SKM-1 treated with dmso at 0.1 percent for 144 hours (cell line): Measurements from ENCODE around the gene VPS39.

Experiments used
- DNase-seq: peaks from one replicate; lab custom pipeline; 2025; ENCODE audit not compliant: unreplicated experiment; lab: John Stamatoyannopoulos, UW

VPS39 gene

DNA sequence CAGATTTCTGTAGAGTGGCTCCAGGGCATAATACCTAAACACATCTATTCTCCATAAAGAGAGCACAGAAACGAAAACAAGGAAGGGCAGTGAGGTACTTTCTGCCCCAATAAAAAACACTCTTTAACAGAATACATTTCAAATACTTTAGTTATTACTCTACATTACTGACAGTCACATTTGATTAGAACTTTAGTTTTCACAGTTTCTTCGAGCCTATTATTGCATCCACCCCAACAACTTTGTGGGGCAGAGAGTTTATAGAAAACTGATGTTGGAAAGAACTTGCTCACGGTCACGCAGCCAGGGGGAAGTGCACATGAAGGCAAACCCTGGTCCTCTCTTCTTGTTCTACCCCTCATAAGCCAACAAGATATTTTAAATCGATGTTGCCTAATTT is 9.0 kb downstream of the VPS39 start:
- DNase-seq, result no peak

DNA sequence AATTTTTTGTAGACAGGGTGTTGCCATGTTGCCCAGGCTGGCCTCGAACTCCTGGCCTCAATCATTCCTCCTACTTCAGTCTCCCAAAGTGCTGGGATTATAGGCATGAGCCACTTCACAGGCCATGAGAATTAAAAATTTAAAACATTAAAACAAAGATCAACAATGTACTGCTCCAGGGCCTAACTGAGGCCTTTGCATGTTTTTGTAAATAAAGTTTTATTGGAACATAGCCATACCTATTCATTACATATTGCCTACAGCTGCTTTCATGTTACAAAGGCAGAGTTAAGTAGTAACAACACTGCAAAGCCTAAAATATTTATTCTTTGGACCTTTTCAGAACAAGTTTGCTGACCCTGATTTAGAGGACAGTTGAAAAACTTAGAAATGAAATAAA is 9.6 kb downstream of the VPS39 start:
- no peak for DNase-seq

DNA sequence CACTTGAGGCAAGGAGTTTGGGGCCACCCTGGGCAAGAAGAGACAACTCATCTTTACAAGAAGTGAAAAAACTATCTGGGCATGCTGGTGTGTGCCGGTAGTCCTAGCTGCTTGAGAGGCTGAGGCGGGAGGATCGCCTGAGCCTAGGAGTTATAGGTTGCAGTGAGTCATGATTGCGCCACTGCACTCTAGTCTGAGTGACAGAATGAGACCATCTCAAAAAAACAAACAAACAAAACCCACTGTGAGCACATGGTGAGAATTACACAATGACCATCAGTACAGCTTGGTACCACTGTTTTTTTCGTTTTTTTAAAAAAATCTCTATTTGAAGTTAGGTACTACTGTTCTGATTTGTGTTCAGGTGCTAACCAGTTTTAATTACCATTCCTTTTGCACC is 13.6 kb downstream of the VPS39 start:
- DNase-seq, result no peak

DNA sequence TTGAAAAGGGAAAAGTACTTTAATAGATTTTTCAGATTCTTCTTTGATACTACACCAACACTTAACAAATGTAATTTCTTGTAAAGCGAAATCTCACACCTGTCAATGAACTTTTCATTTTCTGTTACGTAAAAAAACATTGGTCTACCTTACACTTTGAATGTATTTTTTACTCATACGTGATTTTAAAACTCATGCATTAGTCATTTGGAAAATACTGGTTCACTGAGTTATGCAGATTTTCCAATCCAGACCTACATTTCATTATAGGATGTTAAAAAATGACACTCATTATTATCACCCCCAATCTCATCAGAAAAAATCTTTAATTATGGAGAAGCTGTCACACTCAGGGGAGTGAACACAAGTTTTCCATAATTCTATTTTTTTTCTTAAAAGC is 14.7 kb downstream of the VPS39 start:
- DNase-seq, result no peak

DNA sequence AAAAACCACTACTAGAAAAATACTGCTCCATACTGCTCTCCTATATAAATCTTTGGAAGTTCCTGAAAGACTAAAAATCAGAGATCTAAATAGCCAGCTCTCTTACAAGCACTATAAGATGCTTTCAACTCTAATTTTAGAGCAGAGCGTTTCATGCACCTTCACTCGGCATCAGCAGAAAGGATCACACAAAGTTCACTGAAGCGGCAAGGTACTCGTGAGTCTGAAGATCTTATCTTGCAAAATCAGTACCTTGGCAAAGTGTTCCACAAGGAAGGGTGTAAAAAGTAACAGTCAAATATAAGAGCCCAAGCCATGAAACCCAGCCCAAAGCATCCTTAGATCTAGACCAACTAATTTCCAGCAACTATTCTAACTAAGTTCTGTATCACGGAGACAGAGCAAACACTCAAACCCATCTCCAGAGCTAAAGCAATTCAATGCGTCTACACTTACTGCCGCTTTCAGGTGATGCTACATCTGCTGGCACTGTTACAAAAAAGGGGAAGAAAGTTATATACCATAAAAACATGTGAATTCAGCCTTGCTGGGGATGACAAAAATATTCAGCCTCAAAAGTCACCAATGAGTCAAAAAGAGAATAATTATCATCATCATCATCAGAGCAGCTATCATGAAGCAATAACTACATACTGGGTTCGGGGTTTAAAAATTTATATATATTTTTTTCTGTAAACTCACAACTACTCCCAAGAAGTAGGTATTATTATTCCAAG is 16.3 kb downstream of the VPS39 start:
- DNase-seq, result no peak

DNA sequence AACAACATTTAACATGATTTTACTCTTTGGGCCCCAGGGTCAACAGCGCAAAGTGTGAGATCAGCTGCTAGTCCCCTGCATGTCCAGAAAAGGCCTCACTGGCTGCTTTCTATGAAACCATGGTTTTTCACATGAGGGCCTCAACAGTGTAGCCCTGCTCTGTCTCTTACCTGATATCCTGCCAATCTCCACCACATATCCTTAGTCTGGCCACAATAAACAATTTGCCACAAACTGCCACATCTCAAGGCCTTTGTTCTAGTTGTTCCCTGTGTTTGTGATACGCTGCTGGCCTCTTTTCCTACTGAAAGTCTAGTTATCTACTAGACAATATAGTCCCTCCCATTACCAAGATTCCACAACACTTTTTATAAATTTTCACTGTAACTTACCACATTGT is 17.7 kb downstream of the VPS39 start:
- DNase-seq, result no peak

DNA sequence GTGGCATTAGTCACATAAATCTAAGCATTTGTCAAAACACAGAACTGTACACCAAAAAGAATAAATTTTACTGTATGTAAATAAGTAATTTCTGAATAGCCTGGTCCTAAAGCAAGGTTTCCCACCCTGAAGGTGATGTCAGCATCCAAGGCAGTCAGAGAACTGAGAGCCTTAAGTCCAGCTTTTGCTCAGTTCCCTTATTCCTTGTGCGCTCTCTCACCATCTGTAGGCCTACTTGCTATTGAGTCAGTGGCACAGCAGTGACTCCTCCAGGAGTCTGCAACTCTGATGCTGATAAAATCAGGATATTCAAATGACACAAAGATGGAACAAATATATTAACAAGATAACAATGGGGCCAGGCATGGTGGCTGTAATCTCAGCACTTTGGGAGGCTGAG is 22.3 kb downstream of the VPS39 start:
- DNase-seq, result no peak

DNA sequence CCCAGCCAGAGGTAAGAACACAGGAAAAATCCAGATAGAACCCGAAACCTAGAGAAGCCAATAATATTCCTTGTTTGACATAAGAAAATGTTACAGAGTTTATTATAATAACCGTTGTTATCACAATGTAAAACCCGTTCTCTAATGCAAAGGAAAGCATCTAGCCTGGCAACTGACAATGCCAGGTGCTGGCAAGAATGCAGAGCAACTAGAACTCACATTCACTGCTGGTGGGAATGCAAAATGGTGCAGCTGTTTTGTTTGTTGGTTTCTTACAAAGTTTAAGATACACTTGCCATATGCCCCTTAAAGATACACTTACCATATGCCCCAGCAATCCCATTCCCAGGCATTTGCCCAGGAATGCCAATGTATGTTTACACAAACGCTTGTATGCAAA is 23.4 kb downstream of the VPS39 start:
- no peak for DNase-seq

DNA sequence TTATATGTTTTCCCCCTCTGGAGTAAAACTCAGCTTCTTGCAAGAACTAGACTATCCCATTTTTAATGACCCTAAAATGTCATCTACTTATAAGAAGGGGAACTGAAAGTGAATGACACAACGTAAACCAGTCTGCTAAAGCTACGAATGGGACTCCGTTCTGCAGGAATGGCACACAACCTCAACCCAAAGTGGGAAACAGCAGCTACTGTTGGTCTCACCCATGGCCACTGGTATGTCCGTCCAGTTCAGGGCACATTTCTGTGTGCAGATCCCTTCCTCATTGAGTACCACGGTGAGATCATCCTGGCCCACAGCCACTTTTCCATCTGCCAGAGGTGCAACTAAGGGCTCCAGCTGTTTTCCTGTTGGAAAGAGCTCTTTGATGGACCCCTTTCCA is 23.8 kb downstream of the VPS39 start:
- peak; percentile 40 for DNase-seq

DNA sequence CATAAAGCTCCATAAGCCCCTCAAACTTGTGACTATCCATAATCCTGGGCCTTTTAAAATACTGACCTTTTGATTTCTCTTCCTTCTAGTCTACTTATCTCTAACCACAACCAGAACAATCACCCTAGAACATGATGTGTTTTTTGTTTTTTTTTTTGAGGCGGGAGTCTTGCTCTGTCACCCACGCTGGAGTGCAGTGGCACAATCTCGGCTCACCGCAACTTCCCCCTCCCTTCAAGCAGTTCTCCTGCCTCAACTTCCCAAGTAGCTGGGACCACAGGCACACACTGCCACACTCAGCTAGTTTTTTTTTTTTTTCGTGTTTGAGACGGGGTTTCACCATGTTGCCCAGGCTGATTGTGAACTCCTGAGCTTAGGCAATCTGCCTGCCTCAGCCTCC is 25.1 kb downstream of the VPS39 start:
- no peak for DNase-seq

DNA sequence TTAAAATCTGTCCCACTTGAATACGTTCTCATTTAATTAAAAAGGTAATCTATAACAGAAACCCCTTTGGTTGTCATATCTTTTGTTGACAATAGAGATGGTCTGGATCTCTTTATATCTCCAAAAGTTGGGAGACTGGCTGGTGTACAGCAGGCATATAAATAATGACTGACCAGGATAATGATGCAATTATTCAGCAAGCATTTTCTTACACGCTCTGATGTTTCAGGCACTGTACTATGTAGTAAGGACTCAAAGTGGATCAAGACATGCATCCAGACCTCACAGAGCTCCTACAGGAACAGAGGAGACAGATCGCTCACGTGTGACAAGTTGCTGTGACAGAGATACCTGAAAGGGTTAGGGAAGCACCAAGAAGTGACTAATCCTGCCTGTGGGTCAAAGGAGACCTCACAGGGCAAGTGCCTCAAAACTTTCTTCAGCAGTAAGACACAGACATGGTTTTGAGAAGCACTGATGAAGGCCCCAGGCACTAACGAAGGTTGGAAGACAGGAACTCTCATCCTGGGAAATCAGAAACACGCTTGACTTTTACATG is 25.7 kb downstream of the VPS39 start:
- no peak for DNase-seq

DNA sequence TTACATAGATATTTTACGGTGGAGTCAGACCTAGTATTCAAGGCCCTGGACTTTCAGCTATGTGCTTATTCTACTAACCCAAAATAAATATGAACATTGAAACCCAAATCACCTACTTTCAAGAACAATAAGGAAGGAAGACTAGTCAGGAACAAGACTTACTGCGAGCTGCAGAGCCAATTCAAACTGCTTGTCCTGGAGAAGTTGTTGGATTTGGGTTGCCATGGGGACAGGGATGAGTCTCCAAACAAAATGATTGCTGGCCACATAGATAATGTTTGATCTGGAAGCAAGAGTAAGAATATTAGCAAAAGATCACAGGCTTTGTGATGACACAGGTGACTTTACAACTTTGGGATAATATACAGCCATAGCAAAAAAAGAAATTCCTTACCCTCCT is 30.0 kb downstream of the VPS39 start:
- DNase-seq, result no peak

DNA sequence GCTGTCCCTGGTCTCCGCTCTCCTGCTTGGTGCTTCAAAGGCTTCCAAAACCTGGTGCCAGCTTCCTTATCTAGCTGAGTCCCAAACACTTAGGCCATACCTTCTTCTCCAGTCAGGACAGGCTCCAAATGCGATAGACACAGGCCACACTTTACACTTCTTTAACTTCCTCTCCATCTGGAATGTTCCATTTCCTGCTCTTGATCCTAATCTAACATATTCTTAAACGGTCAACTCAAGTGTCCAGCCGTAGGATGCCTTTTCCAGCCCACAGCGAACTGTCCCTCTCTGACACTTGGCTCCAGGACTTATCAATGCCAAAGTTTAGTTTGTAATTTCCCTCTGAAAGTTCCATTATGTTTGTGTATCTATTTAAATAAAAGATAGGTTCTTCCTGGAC is 32.4 kb downstream of the VPS39 start:
- DNase-seq, result no peak

DNA sequence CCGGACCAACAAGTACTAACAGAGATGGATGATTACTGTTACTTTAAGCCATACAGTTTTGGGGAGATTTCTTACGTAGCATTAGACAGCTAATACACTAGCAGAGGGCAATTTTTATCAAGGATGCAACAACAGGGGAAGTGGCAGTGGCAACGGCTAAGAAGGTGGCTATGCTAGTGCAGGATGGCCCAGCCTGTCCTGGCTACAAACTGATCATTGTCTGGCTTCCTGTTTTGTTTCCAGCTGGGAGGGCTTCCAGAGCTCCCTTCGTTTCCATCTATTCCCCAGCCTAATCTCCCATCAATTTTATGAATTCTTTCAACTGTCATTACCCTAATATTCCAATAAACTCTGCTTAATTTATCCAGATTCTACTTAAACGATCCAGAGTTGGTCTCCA is 35.6 kb downstream of the VPS39 start:
- no peak for DNase-seq

DNA sequence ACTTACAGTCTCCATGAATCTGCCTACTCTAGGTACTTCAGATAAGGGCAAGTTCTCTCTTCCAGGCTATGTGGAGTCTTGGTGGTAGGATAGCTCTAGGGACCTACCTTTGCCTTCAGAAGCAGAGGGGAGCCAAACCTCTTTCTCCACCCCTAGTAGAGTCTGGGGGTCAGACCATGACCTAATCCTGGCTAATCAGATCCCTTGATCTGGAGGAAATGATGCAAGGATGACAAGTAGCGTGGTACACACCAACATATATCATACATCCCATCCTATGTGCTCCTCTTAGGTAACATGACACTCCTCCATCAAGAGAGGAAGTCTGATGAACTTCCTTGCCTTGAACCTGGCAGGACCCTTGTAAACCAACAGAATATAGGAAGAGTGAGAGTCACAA is 36.3 kb downstream of the VPS39 start:
- DNase-seq, result no peak

DNA sequence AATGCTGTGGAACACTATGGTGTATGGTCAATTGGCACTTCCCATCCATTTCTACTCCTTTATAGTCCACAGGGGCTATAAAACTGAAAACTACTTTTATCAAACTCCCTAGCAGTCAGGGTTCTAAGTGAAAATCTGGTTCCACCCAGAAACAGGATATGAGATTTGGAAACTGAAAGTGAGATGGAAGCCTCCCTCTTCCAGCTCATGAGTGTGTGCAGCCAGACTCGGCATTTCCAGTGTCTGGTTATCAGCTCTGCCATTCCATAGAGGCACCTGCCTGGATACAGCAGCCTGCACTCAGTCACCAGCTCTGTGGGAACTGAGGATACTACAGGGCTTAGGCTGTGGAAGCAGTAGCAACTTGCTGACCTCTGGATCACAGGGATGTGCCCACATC is 37.0 kb downstream of the VPS39 start:
- no peak for DNase-seq

DNA sequence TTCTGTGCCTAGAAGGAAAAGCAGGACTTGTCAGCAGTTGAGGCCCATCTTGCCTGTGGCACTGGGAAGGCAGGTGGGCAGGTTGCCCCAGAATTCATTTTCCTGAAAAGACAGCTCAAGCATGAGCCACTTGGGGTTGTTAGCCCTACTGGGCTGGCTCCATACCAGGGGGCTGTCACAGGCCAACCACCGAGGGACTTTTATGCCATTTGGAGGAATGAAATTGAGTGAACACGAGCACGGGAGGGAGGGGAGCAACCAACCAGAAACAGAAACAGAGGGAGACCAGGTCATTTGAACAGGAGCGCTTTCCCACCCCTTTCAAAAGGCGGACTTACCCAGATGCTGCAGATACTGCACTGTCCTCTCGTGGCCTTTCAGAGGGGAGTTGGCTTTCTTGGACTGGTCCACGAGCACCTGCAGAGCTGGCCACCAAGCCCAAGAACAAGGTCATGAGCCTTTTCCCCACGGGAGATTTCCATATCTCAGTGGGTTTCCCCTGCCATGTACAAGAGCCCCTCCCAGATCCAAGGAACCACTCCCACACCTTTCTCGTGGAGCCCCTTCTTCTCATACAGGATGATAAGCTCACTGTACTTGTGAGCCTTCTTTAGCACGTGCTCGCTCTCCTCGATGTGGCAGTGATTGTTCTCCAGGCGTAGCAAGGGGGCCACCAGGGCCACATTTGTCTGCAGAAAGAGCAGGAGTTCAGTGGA is 41.7 kb downstream of the VPS39 start:
- no peak for DNase-seq

DNA sequence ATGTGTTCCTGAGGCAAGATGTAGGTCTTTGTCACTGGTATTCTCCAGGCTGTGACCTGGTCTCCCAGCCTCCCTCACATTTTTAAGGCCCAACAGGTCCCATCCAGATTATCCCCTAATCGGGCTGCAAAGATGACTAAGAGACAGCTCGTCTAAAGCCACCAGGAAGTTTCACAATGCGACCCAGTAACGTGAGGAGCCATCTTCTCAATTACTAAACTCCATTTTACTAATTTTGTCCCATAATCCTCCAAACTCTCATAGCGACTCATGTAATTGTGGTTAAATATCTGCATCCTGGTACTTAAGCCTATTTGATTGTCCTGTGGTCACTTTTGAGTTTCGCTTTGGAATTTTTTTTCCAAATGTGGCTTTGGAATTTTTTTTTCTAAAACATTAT is 43.0 kb downstream of the VPS39 start:
- no peak for DNase-seq

DNA sequence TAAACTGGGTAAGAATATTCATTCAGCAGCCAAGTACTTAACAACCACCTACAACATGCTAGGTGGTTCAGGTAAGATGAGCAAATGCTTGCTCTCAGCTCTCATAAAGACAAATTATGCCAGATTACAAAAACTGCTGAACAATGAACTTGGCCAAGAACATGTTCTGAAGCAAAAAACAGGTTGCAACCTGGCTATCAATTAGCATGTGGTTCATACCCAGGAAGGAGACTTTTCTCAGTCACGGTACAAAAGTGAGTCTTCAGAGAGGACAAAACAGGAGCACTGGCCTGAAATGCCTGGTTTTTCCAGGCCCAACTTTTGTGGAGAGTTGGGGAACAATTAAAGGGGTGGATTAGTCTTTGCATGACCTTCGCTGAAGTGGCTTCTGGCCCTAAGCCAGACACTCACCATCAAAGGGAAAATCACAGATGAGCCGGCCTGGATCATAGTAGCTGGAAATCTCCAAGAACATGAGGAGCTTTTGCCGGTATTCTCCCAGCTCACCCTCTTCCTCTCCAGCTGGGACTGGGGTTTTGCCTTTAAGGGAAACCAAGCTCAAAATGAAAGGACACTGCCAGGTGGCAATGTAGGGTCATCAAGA is 44.1 kb downstream of the VPS39 start:
- no peak for DNase-seq

DNA sequence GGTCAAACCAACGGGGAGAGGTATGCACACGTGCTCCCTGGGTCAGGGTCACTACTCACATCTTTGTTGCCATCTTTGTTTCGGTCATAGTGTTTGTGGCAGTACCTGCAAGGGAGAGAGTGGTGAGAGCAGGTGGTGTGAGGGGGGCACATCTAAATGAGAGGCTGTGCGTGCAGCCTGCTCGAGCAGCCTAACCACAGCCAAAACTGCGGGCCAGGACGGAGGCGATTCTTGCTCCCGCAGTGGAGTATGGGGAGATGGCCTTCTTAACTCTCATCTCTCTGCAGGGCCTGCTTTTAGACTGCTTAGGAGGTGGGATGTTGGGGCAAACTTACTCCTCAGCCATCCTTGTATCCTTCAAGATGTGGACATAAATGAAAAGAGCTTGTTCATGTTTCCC is 44.8 kb downstream of the VPS39 start:
- DNase-seq, result no peak

DNA sequence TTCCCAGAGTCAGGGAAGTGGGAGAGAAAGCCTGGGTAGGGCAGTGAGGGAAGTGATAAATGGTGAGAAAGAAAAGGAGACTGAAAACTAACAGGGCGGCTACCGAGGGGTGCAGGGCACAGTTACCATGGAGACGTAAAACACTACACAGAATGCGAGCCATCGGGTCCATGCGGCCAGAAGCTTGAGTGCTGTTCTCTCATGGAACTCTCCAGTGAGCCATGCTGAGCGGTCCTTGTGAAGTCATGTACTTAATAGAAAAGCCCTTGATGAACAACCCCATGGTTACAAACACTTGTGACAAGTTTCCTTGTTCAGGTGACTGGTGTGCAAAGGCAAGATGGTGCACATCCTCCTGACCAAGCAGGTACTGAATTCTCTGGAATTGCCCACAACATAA is 48.0 kb downstream of the VPS39 start:
- no peak for DNase-seq

DNA sequence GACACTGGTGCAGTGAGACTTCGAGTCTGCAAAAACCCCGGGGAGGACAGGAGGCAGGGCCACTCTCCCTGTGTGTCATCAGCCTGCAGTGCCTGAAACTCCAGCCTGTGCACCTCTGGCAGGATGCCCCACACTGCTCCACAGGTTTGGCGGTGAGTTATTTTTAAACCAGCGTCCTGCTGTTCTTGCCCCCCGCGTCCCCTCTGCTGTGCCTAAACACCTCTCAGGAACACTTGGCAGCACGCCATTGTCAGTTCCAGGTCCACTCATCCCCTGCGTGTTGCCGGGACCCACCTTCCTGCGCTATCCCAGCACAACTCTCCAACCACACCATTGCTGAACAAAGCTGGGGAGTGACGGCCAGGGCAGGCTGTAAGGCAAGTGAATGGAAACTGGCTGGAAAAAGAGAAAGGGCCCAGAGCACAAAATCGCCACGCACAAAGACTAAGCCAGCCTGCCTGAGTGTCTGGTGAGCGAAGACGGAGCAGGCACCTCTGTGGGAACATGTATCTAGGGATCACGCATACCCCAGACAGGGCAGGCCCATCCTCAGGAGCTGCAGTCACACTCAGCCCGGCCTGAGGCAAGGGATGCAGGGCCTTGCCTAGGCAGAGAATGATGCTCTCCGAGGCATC is 48.6 kb downstream of the VPS39 start:
- DNase-seq, result no peak
